GM21390 (cell line): ENCODE data around the gene ERC1.
"Not testable (repeated sequence)": the region's sequence is repeated elsewhere in the genome, so short reads cannot be mapped to it uniquely, and the experiment has no call there.

Source experiments
- ATAC-seq: cut with Tn5 transposase; IDR thresholded peaks from one replicate; pipeline ENCODE4 v1.9.1; 2021; ENCODE audit not compliant: unreplicated experiment

ERC1 gene

GRCh38 chr12:1213618-1214205 is 222.7 kb downstream of the ERC1 start:
- ATAC-seq: no peak

DNA sequence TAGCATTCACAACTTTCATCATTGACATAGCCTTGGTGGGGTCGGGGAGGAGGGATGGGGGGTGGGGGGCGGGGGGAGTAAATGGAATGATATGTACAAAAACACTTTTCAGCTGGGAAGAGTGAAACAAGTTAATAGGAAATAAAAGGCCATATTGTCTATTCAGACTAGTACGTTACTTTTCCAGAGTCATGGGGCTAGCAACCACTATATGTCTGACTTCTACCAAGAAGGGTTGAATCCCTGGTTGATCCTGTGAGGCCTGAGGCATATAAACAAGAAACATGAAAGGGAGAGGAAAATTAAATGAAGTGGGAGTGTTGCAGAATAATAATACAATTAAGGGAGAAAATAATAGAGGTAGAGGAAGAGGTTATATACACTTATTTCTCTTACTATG is 225.5 kb downstream of the ERC1 start:
- no peak for ATAC-seq

DNA sequence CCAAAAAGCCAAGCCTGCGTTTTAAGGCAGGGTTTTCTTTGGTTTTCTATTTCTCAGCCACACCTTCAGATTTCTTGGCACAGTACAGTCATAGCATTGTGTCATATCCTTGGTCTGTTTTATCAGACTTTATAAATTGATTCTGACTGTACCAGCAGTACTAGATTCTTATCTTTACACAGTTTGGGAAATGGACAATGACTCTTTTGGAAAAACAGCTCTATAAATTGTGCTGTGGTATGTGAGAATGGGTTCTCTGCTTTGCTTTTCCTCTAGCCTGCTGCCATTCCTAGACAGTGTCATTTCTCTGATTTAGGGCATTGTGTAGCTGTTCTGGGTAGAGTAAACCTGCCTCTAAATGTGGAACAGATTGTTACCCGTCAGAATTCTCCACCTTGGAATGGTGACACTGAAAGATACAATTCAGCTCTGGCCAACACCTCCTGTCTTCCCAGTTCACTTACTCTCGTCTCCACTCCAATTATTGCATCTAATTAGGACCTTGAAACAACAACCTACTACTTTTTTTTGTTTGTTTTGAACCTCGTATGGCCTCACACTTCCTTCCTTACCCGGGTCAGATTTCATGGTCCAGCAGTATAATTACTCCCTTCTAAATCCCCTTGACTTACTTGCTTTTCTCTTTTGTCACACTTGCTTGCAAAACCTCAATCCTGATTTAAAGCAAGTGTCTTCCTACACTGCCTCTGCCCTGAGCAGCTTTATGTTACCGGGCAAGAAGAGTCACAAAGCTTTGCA is 226.3 kb downstream of the ERC1 start:
- no peak for ATAC-seq

- ATAC-seq: no peak
Observed at GRCh38 chr12:1218369-1218768, 227.3 kb downstream of the ERC1 start.

GRCh38 chr12:1220127-1221092 is 229.4 kb downstream of the ERC1 start:
- ATAC-seq: no peak

- no peak for ATAC-seq
Observed at GRCh38 chr12:1222858-1223639, 232.0 kb downstream of the ERC1 start.

- ATAC-seq: no peak
Observed at GRCh38 chr12:1226951-1227350, 235.9 kb downstream of the ERC1 start.

DNA sequence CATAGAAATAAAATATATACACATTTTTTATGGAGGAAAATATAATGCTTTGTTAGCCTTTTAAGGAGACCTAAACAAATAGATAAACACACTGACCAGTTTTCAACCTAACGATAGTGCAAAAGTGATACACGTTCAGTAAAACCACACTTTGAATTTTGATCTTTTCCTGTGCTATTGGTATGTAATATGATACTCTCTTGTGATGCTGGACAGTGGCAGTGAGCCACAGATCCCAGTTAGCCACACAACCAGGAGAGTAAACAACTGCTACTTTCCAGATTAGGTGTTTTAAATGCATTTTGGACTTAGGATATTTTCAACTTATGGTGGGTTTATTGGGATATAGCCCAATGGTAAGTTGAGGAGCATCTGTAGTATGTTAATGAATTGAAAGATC is 243.1 kb downstream of the ERC1 start:
- no peak for ATAC-seq

- no peak for ATAC-seq
Observed at GRCh38 chr12:1246637-1247036, 255.6 kb downstream of the ERC1 start.

DNA sequence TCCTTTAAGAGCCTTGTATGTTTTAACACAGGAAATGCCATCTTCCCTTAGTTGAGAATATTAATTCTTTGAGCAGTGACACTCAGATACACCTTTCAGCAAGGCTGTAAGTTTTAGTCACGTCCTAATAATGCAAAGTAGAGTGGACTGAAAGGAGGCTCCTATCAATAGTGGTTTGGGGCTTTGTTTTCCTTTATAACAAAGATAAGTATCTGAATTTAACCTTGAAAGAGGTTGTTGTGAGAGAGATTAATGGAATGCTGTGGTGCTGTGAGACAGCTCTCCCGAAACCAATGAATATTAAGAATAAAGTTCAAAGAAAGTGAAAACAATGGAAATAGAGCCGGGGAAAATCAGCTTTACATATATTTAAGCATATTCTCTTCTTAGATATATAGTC is 259.6 kb downstream of the ERC1 start:
- no peak for ATAC-seq

- no peak for ATAC-seq
Observed at GRCh38 chr12:1252758-1253157, 261.7 kb downstream of the ERC1 start.

GRCh38 chr12:1255125-1255524 is 264.1 kb downstream of the ERC1 start:
- ATAC-seq: not testable (repeated sequence)

GRCh38 chr12:1255854-1256253 is 264.8 kb downstream of the ERC1 start:
- ATAC-seq: not testable (repeated sequence)

- ATAC-seq: no peak
Observed at GRCh38 chr12:1256285-1256684, 265.3 kb downstream of the ERC1 start.

DNA sequence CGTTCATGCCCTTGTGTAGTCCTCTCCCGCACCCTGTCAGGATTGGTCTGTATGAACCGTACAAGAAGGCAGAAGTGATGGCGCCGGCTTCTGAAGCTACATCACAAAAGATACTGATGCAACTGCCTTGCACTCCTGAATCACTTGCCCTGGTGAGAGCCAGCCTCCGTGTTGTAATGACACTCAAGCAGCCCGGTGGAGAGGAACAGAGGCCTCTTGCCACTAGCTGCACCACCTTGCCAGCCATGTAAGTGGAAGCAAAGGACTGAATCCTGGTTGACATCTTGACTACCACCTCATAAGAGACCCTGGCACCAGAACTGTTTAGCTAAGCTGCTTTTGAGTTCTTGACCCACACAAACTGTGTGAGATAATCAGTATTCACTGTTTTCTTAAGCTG is 266.0 kb downstream of the ERC1 start:
- ATAC-seq: no peak

- ATAC-seq: no peak
Observed at GRCh38 chr12:1262011-1262410, 271.0 kb downstream of the ERC1 start.

DNA sequence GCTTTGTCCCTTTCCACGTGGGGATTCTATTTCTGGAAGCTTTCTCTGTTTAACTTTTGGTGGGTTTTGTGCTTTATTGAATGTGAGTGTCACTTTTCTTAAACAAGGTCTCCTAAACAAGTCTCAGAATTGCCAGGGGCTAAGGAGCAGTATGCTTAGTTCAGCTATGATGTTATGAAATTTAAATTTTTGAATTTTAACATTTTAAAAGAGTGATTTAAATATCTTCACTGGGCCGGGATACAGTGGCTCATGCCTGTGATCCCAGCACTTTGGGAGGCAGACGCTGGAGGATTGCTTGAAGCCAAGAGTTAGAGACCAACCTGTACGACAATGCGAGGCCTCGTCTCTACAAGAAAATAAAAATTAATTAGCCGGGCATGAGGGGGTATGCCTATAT is 276.2 kb downstream of the ERC1 start:
- no peak for ATAC-seq

GRCh38 chr12:1272142-1272541 is 281.1 kb downstream of the ERC1 start:
- ATAC-seq: no peak

- no peak for ATAC-seq
Observed at GRCh38 chr12:1273051-1273450, 282.0 kb downstream of the ERC1 start.

- no peak for ATAC-seq
Observed at GRCh38 chr12:1277905-1278304, 286.9 kb downstream of the ERC1 start.

- no peak for ATAC-seq
Observed at GRCh38 chr12:1279050-1279449, 288.0 kb downstream of the ERC1 start.
